Astrocyte of the cerebellum (primary cell): ENCODE measurements around the gene TSHZ3.

Source experiments
- DNase-seq: peaks from one replicate; pipeline ENCODE4 v3.0.0-alpha.2; 2011; ENCODE audit warnings: low read depth
- H3K4me3 ChIP-seq: 2 replicates; pipeline ENCODE4 v1.5.1; 2011; ENCODE audit warnings: mild to moderate bottlenecking, low read depth, low read length, moderate library complexity
- CTCF ChIP-seq: IDR thresholded peaks from 2 replicates; pipeline ENCODE4 v1.5.1; 2012; ENCODE audit warnings: low read length, low read depth, moderate library complexity, mild to moderate bottlenecking; ENCODE audit errors: missing control alignments
- in situ Hi-C: cut with HindIII; loops from 2 replicates; pipeline ENCODE4 v1.10.0; 2017; ENCODE audit warnings: low sequenced_read_pairs

The TSHZ3 gene

GRCh38 chr19:31285744-31286143 lies 63.5 kb downstream of the TSHZ3 start:
- H3K4me3 ChIP-seq, result no peak overlapping the region
- DNase-seq, result peak; percentile 16

GRCh38 chr19:31284621-31285020 lies 64.6 kb downstream of the TSHZ3 start:
- no peak for TF ChIP-seq CTCF
- no peak for DNase-seq
- in situ Hi-C loops, result no loop called here
- no peak overlapping the region for H3K4me3 ChIP-seq

More at GRCh38 chr19:31285744-31286143, 63.5 kb downstream of the TSHZ3 start:
- no peak for TF ChIP-seq CTCF
- in situ Hi-C loops, result no loop called here

GRCh38 chr19:31283701-31284100 lies 65.5 kb downstream of the TSHZ3 start:
- TF ChIP-seq CTCF, result no peak
- no peak for DNase-seq
- H3K4me3 ChIP-seq, result no peak overlapping the region
- in situ Hi-C loops, result no loop called here

GRCh38 chr19:31282346-31282745 lies 66.9 kb downstream of the TSHZ3 start:
- H3K4me3 ChIP-seq, result no peak overlapping the region
- in situ Hi-C loops, result no loop called here
- no peak for DNase-seq
- no peak for TF ChIP-seq CTCF

- in situ Hi-C loops, result no loop called here
- no peak overlapping the region for H3K4me3 ChIP-seq
- no peak for DNase-seq
- no peak for TF ChIP-seq CTCF
Observed at GRCh38 chr19:31280287-31281006, 68.8 kb downstream of the TSHZ3 start.

GRCh38 chr19:31279436-31279765 lies 69.8 kb downstream of the TSHZ3 start:
- no peak overlapping the region for H3K4me3 ChIP-seq
- in situ Hi-C loops, result no loop called here
- no peak for TF ChIP-seq CTCF
- no peak for DNase-seq
